IMR-90 (cell line): Measurements from ENCODE around the gene PHIP. TPM values are rescaled to one million over a fixed set of nuclear protein-coding genes. Genes with fewer than 3 reads are reported as not detected.
A peak's percentile ranks its signal among the peaks of the same experiment; 100 is the strongest.

ENCODE experiments used
- ATAC-seq: fragments of 200-7000 bp; cut with Tn5 transposase; 2 replicates; pipeline ENCODE4 v1.9.1; 2020; ENCODE audit warnings: low read depth, mild to moderate bottlenecking, moderate library complexity
- BruUV-seq: library from RNA; stranded (reverse); fragments of 400-500 nt; replicated peaks from 2 replicates; lab custom pipeline; 2021; lab: Mats Ljungman, UMichigan
- CTCF ChIA-PET: fragments of 300-600 bp; formaldehyde crosslinking; extraction: SDS; loops from one replicate; lab custom pipeline; 2021; ENCODE audit warnings: antibody characterized with exemption; lab: Yijun Ruan, JAX
- POLR2A ChIA-PET: fragments of 300-600 bp; sonication (Branson Sonifier 250); formaldehyde crosslinking; loops from one replicate; lab custom pipeline; 2022; ENCODE audit warnings: antibody characterized with exemption; ENCODE audit not compliant: unreplicated experiment; lab: Charles Lee
- DNase-seq: peaks from one replicate; pipeline ENCODE4 v3.0.0; 2013
- H2AFZ ChIP-seq: replicated peaks from 2 replicates; pipeline ENCODE3; 2013; ENCODE audit warnings: low read length, mild to moderate bottlenecking; ENCODE audit not compliant: poor library complexity
- H2AK5ac ChIP-seq: 2 replicates; pipeline ENCODE4 v1.6.1; 2013; ENCODE audit warnings: low read depth, low read length, inconsistent platforms
- H2AK9ac ChIP-seq: replicated peaks from 2 replicates; pipeline ENCODE3; 2013; ENCODE audit warnings: mild to moderate bottlenecking, low read depth, low read length, moderate library complexity; ENCODE audit not compliant: poor library complexity
- H2BK120ac ChIP-seq: 2 replicates; pipeline ENCODE4 v1.6.1; 2013; ENCODE audit warnings: low read depth, low read length, inconsistent platforms
- H2BK15ac ChIP-seq: 3 replicates; pipeline ENCODE4 v1.6.1; 2013; ENCODE audit warnings: low read depth, low read length, inconsistent platforms
- H2BK20ac ChIP-seq: 2 replicates; pipeline ENCODE4 v1.6.1; 2013; ENCODE audit warnings: low read depth, mild to moderate bottlenecking, inconsistent platforms, low read length, moderate library complexity
- H2BK5ac ChIP-seq: 2 replicates; pipeline ENCODE4 v1.6.1; 2013; ENCODE audit warnings: mild to moderate bottlenecking, low read depth, low read length, inconsistent platforms; ENCODE audit not compliant: poor library complexity, severe bottlenecking
- H3K14ac ChIP-seq: replicated peaks from 2 replicates; pipeline ENCODE4 v1.6.1; 2013; ENCODE audit warnings: low read depth, low read length, inconsistent platforms
- H3K18ac ChIP-seq: 2 replicates; pipeline ENCODE4 v1.6.1; 2013; ENCODE audit warnings: low read depth, low read length, control low read depth
- H3K23ac ChIP-seq: 2 replicates; pipeline ENCODE4 v1.6.1; 2013; ENCODE audit warnings: low read depth, low read length, inconsistent platforms
- H3K27ac ChIP-seq: 2 replicates; pipeline ENCODE4 v1.5.1; 2013; ENCODE audit warnings: mild to moderate bottlenecking, control low read depth, low read length; ENCODE audit not compliant: insufficient read depth
- H3K27me3 ChIP-seq: 2 replicates; pipeline ENCODE4 v1.6.1; 2013; ENCODE audit warnings: low read length; ENCODE audit not compliant: control insufficient read depth, insufficient read depth
- H3K36me3 ChIP-seq: 2 replicates; pipeline ENCODE4 v1.6.1; 2013; ENCODE audit warnings: low read length, mixed read lengths; ENCODE audit not compliant: control insufficient read depth, insufficient read depth
- H3K4ac ChIP-seq: 2 replicates; pipeline ENCODE4 v1.6.1; 2013; ENCODE audit warnings: low read depth, low read length, inconsistent platforms
- H3K4me1 ChIP-seq: 2 replicates; pipeline ENCODE4 v1.6.1; 2013; ENCODE audit warnings: low read length, mixed read lengths; ENCODE audit not compliant: control insufficient read depth, insufficient read depth
- H3K4me2 ChIP-seq: 2 replicates; pipeline ENCODE4 v1.6.1; 2013; ENCODE audit warnings: low read depth, mild to moderate bottlenecking, control low read depth, low read length, moderate library complexity
- H3K4me3 ChIP-seq: 2 replicates; pipeline ENCODE4 v1.5.1; 2013; ENCODE audit warnings: low read depth, mild to moderate bottlenecking, control low read depth, low read length, moderate library complexity; ENCODE audit not compliant: insufficient read depth
- H3K56ac ChIP-seq: 2 replicates; pipeline ENCODE4 v1.6.1; 2013; ENCODE audit warnings: low read length, inconsistent platforms; ENCODE audit not compliant: insufficient read depth; ENCODE audit errors: extremely low read depth
- H3K79me1 ChIP-seq, 2 experiments: 2 replicates each; pipeline ENCODE4 v1.6.1; 2013; ENCODE audit warnings: low read length in 2 of 2, inconsistent platforms in 1 of 2, low read depth in 1 of 2
- H3K9ac ChIP-seq: 2 replicates; pipeline ENCODE4 v1.6.1; 2013; ENCODE audit warnings: low read depth, low read length, control low read depth
- H3K9me1 ChIP-seq: 2 replicates; pipeline ENCODE4 v1.6.1; 2013; ENCODE audit warnings: low read length, inconsistent platforms; ENCODE audit not compliant: insufficient read depth
- H3K9me3 ChIP-seq: 2 replicates; pipeline ENCODE4 v1.6.1; 2013; ENCODE audit warnings: low read length; ENCODE audit not compliant: control insufficient read depth, insufficient read depth
- H4K20me1 ChIP-seq: 2 replicates; pipeline ENCODE4 v1.6.1; 2013; ENCODE audit warnings: low read length, inconsistent platforms; ENCODE audit not compliant: insufficient read depth
- H4K5ac ChIP-seq: 2 replicates; pipeline ENCODE4 v1.6.1; 2013; ENCODE audit warnings: mild to moderate bottlenecking, low read depth, low read length, control low read depth
- H4K8ac ChIP-seq, 2 experiments: 2 replicates each; pipeline ENCODE4 v1.6.1; 2013; ENCODE audit warnings: low read depth in 2 of 2, low read length in 2 of 2, control low read depth in 1 of 2, inconsistent platforms in 1 of 2
- H4K91ac ChIP-seq: 2 replicates; pipeline ENCODE4 v1.6.1; 2013; ENCODE audit warnings: low read depth, low read length, inconsistent platforms; ENCODE audit not compliant: insufficient read depth
- BHLHE40 ChIP-seq: fragments of 150-350 bp; IDR thresholded peaks from 2 replicates; pipeline ENCODE4 v1.6.1; 2016; ENCODE audit warnings: mild to moderate bottlenecking, low read depth, low read length
- CEBPB ChIP-seq: IDR thresholded peaks from 2 replicates; pipeline ENCODE4 v1.6.1; 2012; ENCODE audit warnings: low read depth, low read length, improper control_type of control experiment
- CHD1 ChIP-seq: IDR thresholded peaks from 2 replicates; pipeline ENCODE4 v1.6.1; 2012; ENCODE audit warnings: low read depth, low read length, improper control_type of control experiment
- CTCF ChIP-seq: conservative IDR thresholded peaks from 2 replicates; pipeline ENCODE4 v1.5.1; 2012; ENCODE audit warnings: mild to moderate bottlenecking, low read depth, low read length, improper control_type of control experiment
- FOS ChIP-seq: fragments of 150-350 bp; IDR thresholded peaks from 2 replicates; pipeline ENCODE4 v1.6.1; 2016; ENCODE audit warnings: low read depth, low read length
- MAFK ChIP-seq: IDR thresholded peaks from 2 replicates; pipeline ENCODE4 v1.6.1; 2012; ENCODE audit warnings: low read depth, low read length, improper control_type of control experiment
- MAZ ChIP-seq: IDR thresholded peaks from 2 replicates; pipeline ENCODE4 v1.6.1; 2012; ENCODE audit warnings: low read depth, mild to moderate bottlenecking, low read length, improper control_type of control experiment, moderate library complexity, borderline replicate concordance
- MXI1 ChIP-seq: IDR thresholded peaks from 2 replicates; pipeline ENCODE4 v1.6.1; 2012; ENCODE audit warnings: low read depth, mild to moderate bottlenecking, low read length, moderate library complexity, borderline replicate concordance
- NFE2L2 ChIP-seq: fragments of 150-350 bp; IDR thresholded peaks from 2 replicates; pipeline ENCODE4 v1.6.1; 2016; ENCODE audit warnings: low read depth, mild to moderate bottlenecking, low read length
- RAD21 ChIP-seq: IDR thresholded peaks from 2 replicates; pipeline ENCODE4 v1.6.1; 2012; ENCODE audit warnings: low read length, improper control_type of control experiment
- RCOR1 ChIP-seq: IDR thresholded peaks from 2 replicates; pipeline ENCODE4 v1.6.1; 2012; ENCODE audit warnings: mild to moderate bottlenecking, low read length, improper control_type of control experiment; ENCODE audit not compliant: insufficient replicate concordance
- RFX5 ChIP-seq: IDR thresholded peaks from 2 replicates; pipeline ENCODE4 v1.8.0; 2012; ENCODE audit warnings: low read depth, mild to moderate bottlenecking, low read length, moderate library complexity
- USF2 ChIP-seq: fragments of 150-350 bp; IDR thresholded peaks from 2 replicates; pipeline ENCODE4 v1.6.1; 2017; ENCODE audit warnings: mild to moderate bottlenecking, antibody characterized with exemption, low read length, low read depth
- WGBS, 2 experiments: methylation state at CpG; one replicate each; pipeline versions ENCODE4 v1.1.5 to v1.1.7; 2013; ENCODE audit warnings: missing lambda C conversion rate in 2 of 2; ENCODE audit not compliant: insufficient read length in 1 of 2; ENCODE audit errors: extremely low coverage in 2 of 2; 5-methylcytosine and 5-hydroxymethylcytosine counted together
- dilution Hi-C: fragments of 300-500 bp; cut with HindIII; formaldehyde crosslinking; loops from one replicate; pipeline ENCODE4 v1.14.3; 2018; ENCODE audit warnings: low sequenced_read_pairs; ENCODE audit not compliant: unreplicated experiment
- in situ Hi-C: fragments of 300-500 bp; cut with MboI; formaldehyde crosslinking; loops from 3 replicates; pipeline ENCODE4 v1.14.3; 2019; ENCODE audit warnings: low sequenced_read_pairs, inconsistent platforms, mixed read lengths
- intact Hi-C: fragments of 100-400 bp; cut with micrococcal nuclease; formaldehyde crosslinking; loops from 2 replicates; pipeline ENCODE4 v1.10.0; 2022
- polyA plus RNA-seq, 3 experiments: library from polyadenylated mRNA; depleted of rRNA; stranded (reverse); fragments of >200 nt; gene quantifications; 2 replicates each; pipeline ENCODE4 v1.2.3, GENCODE V29; 2012; ENCODE audit warnings: low replicate concordance in 1 of 3
- total RNA-seq: library from RNA; depleted of rRNA; stranded (reverse); fragments of >200 nt; gene quantifications from 2 replicates; pipeline ENCODE4 v1.2.3, GENCODE V29; 2012

Gene PHIP
- total and polyA plus RNA-seq, 2 of the 4 experiments (the other 2 are of a cell fraction) = 3.4 to 20.4 TPM

- Histone ChIP-seq H3K9ac (no peak overlapping the region), H4K5ac (no peak overlapping the region), H4K8ac (no peak overlapping the region), H2AFZ (no peak overlapping the region), H3K18ac (no peak overlapping the region), H3K9me3 (no peaks in the 10 kb centered on the region), H2BK5ac (no peak overlapping the region), H4K91ac (no peak overlapping the region), H3K9me1 (peaks cover 2% of the 10 kb centered on the region; the same call in 1 of the 2 replicates), H2AK9ac (no peak overlapping the region), H2AK5ac (no peak overlapping the region), H2BK20ac (0 out of 2 replicates have a peak overlapping the region, but pooled peaks have one; percentile 16), H2BK120ac (no peak overlapping the region), H3K4me1 (peaks cover 11% of the 10 kb centered on the region), H3K36me3 (no peaks in the 10 kb centered on the region), H3K4ac (no peak overlapping the region), H3K14ac (0 out of 2 replicates have a peak overlapping the region, but pooled peaks have one; percentile 9), H2BK15ac (no peak overlapping the region), H4K20me1 (no peaks in the 10 kb centered on the region; the same call in 1 of the 2 replicates), H3K23ac (no peak overlapping the region), H3K56ac (no peak overlapping the region), H3K79me1 (peaks cover 31 to 49% of the 10 kb centered on the region in 2 experiments), H3K27ac (peak overlapping the region; percentile 16; the same call in 1 of the 2 replicates), H3K27me3 (no peaks in the 10 kb centered on the region), H3K4me2 (no peak overlapping the region), H3K4me3 (no peak overlapping the region)
- BruUV-seq = no TSS peak
- no peak for TF ChIP-seq CEBPB
- no peak for TF ChIP-seq RAD21
- TF ChIP-seq MAFK = no peak
- no peak for TF ChIP-seq USF2
- no peak for TF ChIP-seq CTCF
- no peak for TF ChIP-seq CHD1
- no peak for TF ChIP-seq FOS
- TF ChIP-seq RCOR1 = no peak
- TF ChIP-seq BHLHE40 = no peak
- no peak for TF ChIP-seq RFX5
- no peak for TF ChIP-seq MXI1
- TF ChIP-seq NFE2L2 = no peak
- no peak for TF ChIP-seq MAZ
- ChIA-PET CTCF (interaction anchor here (0.9 kb wide), 1 partner anchor 18 kb away, joined by 5 read pairs; no protein-coding TSS in a partner anchor), POLR2A (no interaction called here)
- 100% methylated on average over 1 of the region's 4 CpGs; no CpG with 5 or more reads in 1 of the 2 experiments for WGBS, 2 experiments
- dilution Hi-C loops = no loop called here
- in situ Hi-C loops = loop anchor here (10.0 kb wide), 1 partner anchor 478 kb away; no protein-coding TSS in a partner anchor
- DNase-seq (no peak), ATAC-seq (no peak)
- intact Hi-C loops = no loop called here
These were observed 11.2 kb downstream of the PHIP start for GRCh38 chr6:79066828-79067227.
